ENCODE data around the gene NCAPD2. TPM values are rescaled to one million over a fixed set of nuclear protein-coding genes. Genes with fewer than 3 reads are reported as not detected.

Gene NCAPD2
- total and polyA plus RNA-seq, 4 donors = 5.8 to 30.7 (median 15.8) TPM

DNA sequence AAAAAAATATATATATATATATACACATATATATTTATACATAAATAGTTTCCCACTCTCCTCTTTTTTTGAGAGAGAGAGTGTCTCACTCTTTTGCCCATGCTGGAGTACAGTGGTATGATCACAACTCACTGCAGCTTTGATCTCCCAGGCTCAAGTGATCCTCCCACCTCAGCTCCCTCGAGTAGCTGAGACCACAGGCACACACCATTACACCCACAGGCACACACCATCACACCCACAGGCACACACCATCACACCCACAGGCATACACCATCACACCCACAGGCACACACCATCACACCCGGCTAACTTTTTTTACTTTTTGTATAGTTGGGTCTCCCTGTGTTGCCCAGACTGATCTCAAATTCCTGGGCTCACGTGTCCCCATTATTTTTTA lies 26.3 kb downstream of the NCAPD2 start:
- H3K9me3 ChIP-seq (ENCODE audit: control insufficient read depth in 4 of 4, insufficient read depth in 3 of 4, low read length in 3 of 4) = no peaks in the 10 kb centered on the region
- no peak overlapping the region for H3K9ac ChIP-seq (ENCODE audit: insufficient read depth in 1 of 2, low read length in 2 of 2)
- H3K36me3 ChIP-seq (ENCODE audit: control insufficient read depth in 4 of 4, insufficient read depth in 4 of 4, low read length in 4 of 4) = peaks cover 29 to 64% (median 48%) of the 10 kb centered on the region in 4 donors
- no peak for ATAC-seq (ENCODE audit: insufficient read depth, low FRiP score)
- no peak for DNase-seq
- H3K4me1 ChIP-seq (ENCODE audit: control insufficient read depth in 5 of 5, insufficient read depth in 5 of 5, low read length in 5 of 5) = no peaks in the 10 kb centered on the region
- H3K27me3 ChIP-seq (ENCODE audit: control insufficient read depth in 3 of 3, insufficient read depth in 3 of 3, low read length in 2 of 3) = no peaks in the 10 kb centered on the region
- no peak overlapping the region for H3K27ac ChIP-seq (ENCODE audit: low read depth in 1 of 2, low read length in 1 of 2)
- TF ChIP-seq, protein P1, sequence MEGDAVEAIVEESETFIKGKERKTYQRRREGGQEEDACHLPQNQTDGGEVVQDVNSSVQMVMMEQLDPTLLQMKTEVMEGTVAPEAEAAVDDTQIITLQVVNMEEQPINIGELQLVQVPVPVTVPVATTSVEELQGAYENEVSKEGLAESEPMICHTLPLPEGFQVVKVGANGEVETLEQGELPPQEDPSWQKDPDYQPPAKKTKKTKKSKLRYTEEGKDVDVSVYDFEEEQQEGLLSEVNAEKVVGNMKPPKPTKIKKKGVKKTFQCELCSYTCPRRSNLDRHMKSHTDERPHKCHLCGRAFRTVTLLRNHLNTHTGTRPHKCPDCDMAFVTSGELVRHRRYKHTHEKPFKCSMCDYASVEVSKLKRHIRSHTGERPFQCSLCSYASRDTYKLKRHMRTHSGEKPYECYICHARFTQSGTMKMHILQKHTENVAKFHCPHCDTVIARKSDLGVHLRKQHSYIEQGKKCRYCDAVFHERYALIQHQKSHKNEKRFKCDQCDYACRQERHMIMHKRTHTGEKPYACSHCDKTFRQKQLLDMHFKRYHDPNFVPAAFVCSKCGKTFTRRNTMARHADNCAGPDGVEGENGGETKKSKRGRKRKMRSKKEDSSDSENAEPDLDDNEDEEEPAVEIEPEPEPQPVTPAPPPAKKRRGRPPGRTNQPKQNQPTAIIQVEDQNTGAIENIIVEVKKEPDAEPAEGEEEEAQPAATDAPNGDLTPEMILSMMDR (IDR thresholded peaks at IDR 0.05; ENCODE audit: control extremely low read depth, extremely low read depth) = no peak
- no peak overlapping the region for H3K4me3 ChIP-seq
- 81 to 90% methylated on average over 3 of the region's 3 CpGs for WGBS, 2 donors

DNA sequence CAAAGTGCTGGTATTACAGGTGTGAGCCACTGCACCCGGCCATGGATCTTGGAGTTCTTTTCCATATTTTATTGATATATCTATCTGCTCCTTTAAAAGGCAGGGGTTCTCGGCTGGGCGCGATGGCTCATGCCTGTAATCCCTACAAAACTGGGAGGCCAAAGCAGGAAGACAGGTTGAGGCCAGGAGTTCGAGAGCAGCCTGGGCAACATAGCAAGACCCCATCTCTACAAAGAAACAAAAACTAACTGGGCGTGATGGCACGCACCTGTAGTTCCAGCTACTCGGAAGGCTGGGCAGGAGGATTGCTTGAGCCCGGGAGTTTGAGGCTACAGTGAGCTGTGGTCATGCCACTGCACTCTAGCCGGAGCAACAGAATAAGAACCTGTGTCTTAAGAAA lies 28.3 kb downstream of the NCAPD2 start:
- ATAC-seq (ENCODE audit: insufficient read depth, low FRiP score) (no peak), DNase-seq (no peak)
- no peaks in the 10 kb centered on the region for H3K9me3 ChIP-seq (ENCODE audit: control insufficient read depth in 4 of 4, insufficient read depth in 3 of 4, low read length in 3 of 4)
- no peak overlapping the region for H3K9ac ChIP-seq (ENCODE audit: insufficient read depth in 1 of 2, low read length in 2 of 2)
- no peaks in the 10 kb centered on the region for H3K27me3 ChIP-seq (ENCODE audit: control insufficient read depth in 3 of 3, insufficient read depth in 3 of 3, low read length in 2 of 3)
- H3K27ac ChIP-seq (ENCODE audit: low read depth in 1 of 2, low read length in 1 of 2) = no peak overlapping the region
- TF ChIP-seq, protein P1 (IDR thresholded peaks at IDR 0.05; ENCODE audit: control extremely low read depth, extremely low read depth) = no peak
- WGBS, 2 donors = 87 to 94% methylated on average over 10 of the region's 10 CpGs
- H3K36me3 ChIP-seq (ENCODE audit: control insufficient read depth in 4 of 4, insufficient read depth in 4 of 4, low read length in 4 of 4) = peaks cover 28 to 70% (median 54%) of the 10 kb centered on the region in 4 donors
- H3K4me3 ChIP-seq = no peak overlapping the region
- H3K4me1 ChIP-seq (ENCODE audit: control insufficient read depth in 5 of 5, insufficient read depth in 5 of 5, low read length in 5 of 5) = no peaks in the 10 kb centered on the region

DNA sequence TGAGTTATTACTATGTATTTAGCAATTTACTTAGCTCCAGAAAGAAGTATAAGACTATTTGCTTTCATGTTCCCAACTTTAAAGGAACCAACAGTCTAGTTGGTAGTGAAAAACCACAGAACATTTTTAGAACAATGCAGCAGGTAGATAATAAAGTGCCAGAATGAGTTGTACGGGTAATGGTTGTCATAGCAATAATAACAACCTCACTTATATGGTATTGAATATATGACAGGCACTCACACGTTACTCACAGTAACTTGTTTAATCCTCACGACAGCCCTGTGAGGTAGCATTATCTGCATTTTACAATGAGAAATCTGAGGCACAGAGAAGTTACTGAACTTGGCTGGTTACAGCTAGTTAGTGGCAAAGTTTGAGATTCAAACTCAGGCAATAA lies 29.8 kb downstream of the NCAPD2 start:
- TF ChIP-seq, protein P1 (IDR thresholded peaks at IDR 0.05; ENCODE audit: control extremely low read depth, extremely low read depth) = no peak
- no peak for DNase-seq
- ATAC-seq (ENCODE audit: insufficient read depth, low FRiP score) = no peak
- Histone ChIP-seq H3K4me3 (no peak overlapping the region), H3K4me1 (ENCODE audit: control insufficient read depth in 5 of 5, insufficient read depth in 5 of 5, low read length in 5 of 5) (no peaks in the 10 kb centered on the region), H3K27me3 (ENCODE audit: control insufficient read depth in 3 of 3, insufficient read depth in 3 of 3, low read length in 2 of 3) (no peaks in the 10 kb centered on the region), H3K36me3 (ENCODE audit: control insufficient read depth in 4 of 4, insufficient read depth in 4 of 4, low read length in 4 of 4) (peaks cover 21 to 74% (median 62%) of the 10 kb centered on the region in 4 donors), H3K9ac (ENCODE audit: insufficient read depth in 1 of 2, low read length in 2 of 2) (no peak overlapping the region), H3K9me3 (ENCODE audit: control insufficient read depth in 4 of 4, insufficient read depth in 3 of 4, low read length in 3 of 4) (no peaks in the 10 kb centered on the region), H3K27ac (ENCODE audit: low read depth in 1 of 2, low read length in 1 of 2) (no peak overlapping the region)
- WGBS, 2 donors = 86 to 96% methylated on average over 3 of the region's 3 CpGs

DNA sequence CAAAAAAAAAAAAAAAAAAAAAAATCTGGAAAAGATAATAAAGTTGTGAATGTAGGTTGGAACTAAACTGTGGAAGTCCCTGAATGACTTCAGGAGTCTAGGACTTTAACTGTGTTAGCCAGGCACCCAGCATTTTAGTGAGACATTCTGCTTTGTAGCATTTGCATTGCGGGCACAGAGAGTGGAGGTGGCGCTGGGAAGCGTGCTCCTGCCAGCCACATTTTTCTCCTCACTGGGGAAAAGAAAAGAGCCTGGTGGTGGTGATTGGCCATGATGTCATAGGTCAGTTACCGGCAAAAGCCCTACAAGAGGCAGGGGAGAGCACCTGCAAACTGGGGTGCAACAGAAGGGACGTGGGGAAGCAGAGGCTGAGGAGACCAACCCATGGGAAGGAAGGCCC lies 30.7 kb downstream of the NCAPD2 start:
- Histone ChIP-seq H3K36me3 (ENCODE audit: control insufficient read depth in 4 of 4, insufficient read depth in 4 of 4, low read length in 4 of 4) (peaks cover 21 to 81% (median 70%) of the 10 kb centered on the region in 4 donors), H3K4me1 (ENCODE audit: control insufficient read depth in 5 of 5, insufficient read depth in 5 of 5, low read length in 5 of 5) (no peaks in the 10 kb centered on the region), H3K9ac (ENCODE audit: insufficient read depth in 1 of 2, low read length in 2 of 2) (no peak overlapping the region), H3K27ac (ENCODE audit: low read depth in 1 of 2, low read length in 1 of 2) (no peak overlapping the region), H3K9me3 (ENCODE audit: control insufficient read depth in 4 of 4, insufficient read depth in 3 of 4, low read length in 3 of 4) (no peaks in the 10 kb centered on the region), H3K27me3 (ENCODE audit: control insufficient read depth in 3 of 3, insufficient read depth in 3 of 3, low read length in 2 of 3) (no peaks in the 10 kb centered on the region), H3K4me3 (no peak overlapping the region)
- TF ChIP-seq, protein P1 (IDR thresholded peaks at IDR 0.05; ENCODE audit: control extremely low read depth, extremely low read depth) = no peak
- DNase-seq = no peak
- WGBS, 2 donors = 96 to 98% methylated on average over 5 of the region's 5 CpGs
- no peak for ATAC-seq (ENCODE audit: insufficient read depth, low FRiP score)
